ENCODE data around the gene SCN7A. TPM values are rescaled to one million over a fixed set of nuclear protein-coding genes. Genes with fewer than 3 reads are reported as not detected.

The SCN7A gene
- total and polyA plus RNA-seq, 7 donors, result 0.23 to 216 (median 107) TPM

- DNase-seq, result no peak
- intact Hi-C loops (cut with DNase I), result no loop called here
- WGBS, 2 donors, result 0% methylated on average over 17 of the region's 17 CpGs
- H3K27ac ChIP-seq, result peak overlapping the region; percentile 46 to 79 (median 74)
- no peaks in the 10 kb centered on the region for H3K27me3 ChIP-seq
- H3K36me3 ChIP-seq, result no peaks in the 10 kb centered on the region
- H3K9me3 ChIP-seq, result no peaks in the 10 kb centered on the region
- H3K4me1 ChIP-seq, result peaks cover 0 to 32% (median 14%) of the 10 kb centered on the region in 4 donors
- TF ChIP-seq, protein P1, sequence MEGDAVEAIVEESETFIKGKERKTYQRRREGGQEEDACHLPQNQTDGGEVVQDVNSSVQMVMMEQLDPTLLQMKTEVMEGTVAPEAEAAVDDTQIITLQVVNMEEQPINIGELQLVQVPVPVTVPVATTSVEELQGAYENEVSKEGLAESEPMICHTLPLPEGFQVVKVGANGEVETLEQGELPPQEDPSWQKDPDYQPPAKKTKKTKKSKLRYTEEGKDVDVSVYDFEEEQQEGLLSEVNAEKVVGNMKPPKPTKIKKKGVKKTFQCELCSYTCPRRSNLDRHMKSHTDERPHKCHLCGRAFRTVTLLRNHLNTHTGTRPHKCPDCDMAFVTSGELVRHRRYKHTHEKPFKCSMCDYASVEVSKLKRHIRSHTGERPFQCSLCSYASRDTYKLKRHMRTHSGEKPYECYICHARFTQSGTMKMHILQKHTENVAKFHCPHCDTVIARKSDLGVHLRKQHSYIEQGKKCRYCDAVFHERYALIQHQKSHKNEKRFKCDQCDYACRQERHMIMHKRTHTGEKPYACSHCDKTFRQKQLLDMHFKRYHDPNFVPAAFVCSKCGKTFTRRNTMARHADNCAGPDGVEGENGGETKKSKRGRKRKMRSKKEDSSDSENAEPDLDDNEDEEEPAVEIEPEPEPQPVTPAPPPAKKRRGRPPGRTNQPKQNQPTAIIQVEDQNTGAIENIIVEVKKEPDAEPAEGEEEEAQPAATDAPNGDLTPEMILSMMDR (IDR thresholded peaks at IDR 0.05), result no peak
- TF ChIP-seq EP300 (IDR thresholded peaks at IDR 0.05) (no peak), POLR2AphosphoS5 (IDR thresholded peaks at IDR 0.05) (no peak), POLR2A (IDR thresholded peaks at IDR 0.05) (no peak)
- H3K4me3 ChIP-seq, result peak overlapping the region; percentile 62 to 81 (median 72)
These were observed 118.8 kb downstream of the SCN7A start for GRCh38 chr2:166375195-166375735.

GRCh38 chr2:166373951-166374350 is 120.1 kb downstream of the SCN7A start:
- no peak overlapping the region for H3K27ac ChIP-seq
- no peaks in the 10 kb centered on the region for H3K27me3 ChIP-seq
- TF ChIP-seq, protein P1 (IDR thresholded peaks at IDR 0.05), result no peak
- TF ChIP-seq POLR2AphosphoS5 (IDR thresholded peaks at IDR 0.05) (no peak), POLR2A (IDR thresholded peaks at IDR 0.05) (no peak), EP300 (IDR thresholded peaks at IDR 0.05) (no peak)
- no peak for DNase-seq
- H3K36me3 ChIP-seq, result no peaks in the 10 kb centered on the region
- H3K9me3 ChIP-seq, result no peaks in the 10 kb centered on the region
- intact Hi-C loops (cut with DNase I), result no loop called here
- H3K4me1 ChIP-seq, result peaks cover 0 to 32% (median 14%) of the 10 kb centered on the region in 4 donors
- no peak overlapping the region for H3K4me3 ChIP-seq

GRCh38 chr2:166373539-166373938 is 120.5 kb downstream of the SCN7A start:
- Histone ChIP-seq H3K27ac (no peak overlapping the region), H3K4me1 (peaks cover 0 to 32% (median 14%) of the 10 kb centered on the region in 4 donors), H3K9me3 (no peaks in the 10 kb centered on the region), H3K36me3 (no peaks in the 10 kb centered on the region), H3K4me3 (no peak overlapping the region), H3K27me3 (no peaks in the 10 kb centered on the region)
- DNase-seq, result no peak
- no peak for TF ChIP-seq EP300 (IDR thresholded peaks at IDR 0.05)
- TF ChIP-seq, protein P1 (IDR thresholded peaks at IDR 0.05), result no peak
- no peak for TF ChIP-seq POLR2AphosphoS5 (IDR thresholded peaks at IDR 0.05)
- TF ChIP-seq POLR2A (IDR thresholded peaks at IDR 0.05), result no peak
- intact Hi-C loops (cut with DNase I), result no loop called here

DNA sequence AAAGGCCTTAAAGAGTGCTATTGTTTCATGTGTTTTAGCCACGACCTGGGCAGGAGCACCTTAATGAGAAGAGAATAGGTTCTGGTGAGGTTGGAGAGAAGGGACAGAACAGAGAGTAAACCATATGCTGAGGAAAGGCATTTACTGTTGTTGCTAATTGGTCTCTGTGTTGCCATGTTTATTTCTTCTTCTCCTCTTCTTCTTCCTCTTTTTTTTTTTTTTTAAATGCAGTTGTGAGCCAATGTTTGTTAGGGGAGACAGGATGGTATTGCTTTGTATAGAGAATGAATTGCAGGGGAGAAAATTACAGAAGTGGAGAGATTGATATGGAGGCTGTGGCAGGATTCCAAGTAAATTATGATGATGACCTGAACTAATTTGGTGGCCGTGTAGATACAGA is 120.9 kb downstream of the SCN7A start:
- no peak overlapping the region for H3K27ac ChIP-seq
- H3K27me3 ChIP-seq, result no peaks in the 10 kb centered on the region
- 39 to 55% methylated on average over 2 of the region's 2 CpGs for WGBS, 2 donors
- intact Hi-C loops (cut with DNase I), result no loop called here
- DNase-seq, result no peak
- no peaks in the 10 kb centered on the region for H3K36me3 ChIP-seq
- TF ChIP-seq, protein P1 (IDR thresholded peaks at IDR 0.05), result no peak
- TF ChIP-seq POLR2A (IDR thresholded peaks at IDR 0.05), result no peak
- TF ChIP-seq POLR2AphosphoS5 (IDR thresholded peaks at IDR 0.05), result no peak
- no peak for TF ChIP-seq EP300 (IDR thresholded peaks at IDR 0.05)
- H3K4me1 ChIP-seq, result peaks cover 0 to 32% (median 14%) of the 10 kb centered on the region in 4 donors
- H3K9me3 ChIP-seq, result no peaks in the 10 kb centered on the region
- H3K4me3 ChIP-seq, result no peak overlapping the region

DNA sequence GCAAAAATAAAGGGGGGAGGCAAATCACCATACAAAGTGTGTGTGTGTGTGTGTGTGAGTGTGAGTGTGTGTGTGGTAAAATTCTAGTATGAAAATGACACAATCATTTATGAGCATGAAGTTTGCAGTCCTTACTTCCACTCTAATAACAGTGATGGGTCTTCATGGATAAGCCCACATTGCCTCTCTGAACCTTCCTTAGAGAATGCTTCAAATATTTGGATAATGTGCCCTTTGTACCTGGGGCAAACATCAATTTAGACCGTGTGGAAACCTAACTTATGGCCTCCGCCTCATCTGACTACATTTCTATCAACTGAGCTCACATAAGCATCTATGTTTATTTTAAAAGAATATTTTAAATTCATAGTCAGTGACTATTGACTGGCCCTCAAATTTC is 122.0 kb downstream of the SCN7A start:
- Histone ChIP-seq H3K36me3 (no peaks in the 10 kb centered on the region), H3K4me1 (peaks cover 0 to 32% (median 14%) of the 10 kb centered on the region in 4 donors), H3K4me3 (no peak overlapping the region), H3K27ac (no peak overlapping the region), H3K9me3 (no peaks in the 10 kb centered on the region), H3K27me3 (no peaks in the 10 kb centered on the region)
- WGBS, 2 donors, result 26 to 75% methylated on average over 2 of the region's 2 CpGs
- intact Hi-C loops (cut with DNase I), result no loop called here
- no peak for TF ChIP-seq POLR2AphosphoS5 (IDR thresholded peaks at IDR 0.05)
- TF ChIP-seq POLR2A (IDR thresholded peaks at IDR 0.05), result no peak
- no peak for DNase-seq
